Measurements from ENCODE around the gene CXorf38.
A peak's percentile ranks its signal among the peaks of the same experiment; 100 is the strongest.
"Not testable (repeated sequence)": the region's sequence is repeated elsewhere in the genome, so short reads cannot be mapped to it uniquely, and the experiment has no call there.

Gene CXorf38

GRCh38 chrX:40625294-40625693 is 22.1 kb downstream of the CXorf38 start:
- DNase-seq, result no peak

GRCh38 chrX:40623665-40624064 is 23.7 kb downstream of the CXorf38 start:
- no peak for DNase-seq

GRCh38 chrX:40623139-40623536 is 24.2 kb downstream of the CXorf38 start, which contains the start of gene MPC1L:
TSS of gene MPC1L (plus strand) at chrX:40623428. CDS start at chrX:40623566, 138 bp downstream.
- no peak for DNase-seq

- DNase-seq, result no peak
These were observed 24.8 kb downstream of the CXorf38 start for GRCh38 chrX:40622479-40623138.

GRCh38 chrX:40617566-40617965 is 29.8 kb downstream of the CXorf38 start:
- no peak for DNase-seq

GRCh38 chrX:40615976-40616375 is 31.4 kb downstream of the CXorf38 start:
- DNase-seq, result no peak

GRCh38 chrX:40612511-40612910 is 34.9 kb downstream of the CXorf38 start:
- no peak for DNase-seq

- no peak for DNase-seq
These were observed 40.0 kb downstream of the CXorf38 start for GRCh38 chrX:40607381-40607780.

- no peak for DNase-seq
These were observed 43.9 kb downstream of the CXorf38 start for GRCh38 chrX:40603446-40603845.

- DNase-seq, result not testable (repeated sequence)
These were observed 57.6 kb downstream of the CXorf38 start for GRCh38 chrX:40589616-40590321.

- DNase-seq, result not testable (repeated sequence)
These were observed 59.7 kb downstream of the CXorf38 start for GRCh38 chrX:40587623-40588022.

GRCh38 chrX:40582811-40583210 is 64.5 kb downstream of the CXorf38 start:
- no peak for DNase-seq

- DNase-seq, result not testable (repeated sequence)
These were observed 65.2 kb downstream of the CXorf38 start for GRCh38 chrX:40582178-40582577.

GRCh38 chrX:40581336-40581920 is 65.9 kb downstream of the CXorf38 start:
- DNase-seq, result no peak

- DNase-seq, result peak; percentile 85
These were observed 66.6 kb downstream of the CXorf38 start, which contains the start of gene ATP6AP2 for GRCh38 chrX:40580537-40581335. TSS of gene ATP6AP2 (plus strand) at chrX:40580970. CDS start at chrX:40581066, 96 bp downstream.

GRCh38 chrX:40579900-40580536 is 67.3 kb downstream of the CXorf38 start:
- no peak for DNase-seq

GRCh38 chrX:40579141-40579540 is 68.2 kb downstream of the CXorf38 start:
- DNase-seq, result no peak

GRCh38 chrX:40578039-40578695 is 69.2 kb downstream of the CXorf38 start:
- no peak for DNase-seq

All from effector CD8-positive, alpha-beta T cell (primary cell).